Duodenal mucosa (tissue), 2 donors: ENCODE data around the gene ELAC2.

Source experiments
- H3K27ac ChIP-seq: one replicate; pipeline ENCODE4 v1.7.0; 2013; ENCODE audit warnings: low read depth, low read length
- H3K27me3 ChIP-seq, 2 donors: one replicate each; pipeline ENCODE4 v1.7.0; 2013; ENCODE audit warnings: low read length in 2 of 2, control low read depth in 1 of 2; ENCODE audit not compliant: insufficient read depth in 2 of 2, control insufficient read depth in 1 of 2
- H3K36me3 ChIP-seq, 2 donors: one replicate each; pipeline ENCODE4 v1.7.0; 2013; ENCODE audit warnings: low read length in 2 of 2, control low read depth in 1 of 2; ENCODE audit not compliant: insufficient read depth in 2 of 2, control insufficient read depth in 1 of 2
- H3K4me1 ChIP-seq, 2 donors: one replicate each; pipeline ENCODE4 v1.7.0; 2013; ENCODE audit warnings: low read length in 2 of 2, control low read depth in 1 of 2; ENCODE audit not compliant: insufficient read depth in 2 of 2, control insufficient read depth in 1 of 2
- H3K4me3 ChIP-seq, 2 donors: one replicate each; pipeline ENCODE4 v1.7.0; 2013; ENCODE audit warnings: low read length in 2 of 2, low read depth in 1 of 2
- H3K9ac ChIP-seq, 2 donors: one replicate each; pipeline ENCODE4 v1.7.0; 2013; ENCODE audit warnings: low read length in 2 of 2, low read depth in 1 of 2
- H3K9me3 ChIP-seq, 2 donors: one replicate each; pipeline ENCODE4 v1.7.0; 2013; ENCODE audit warnings: low read length in 2 of 2, control low read depth in 1 of 2; ENCODE audit not compliant: control insufficient read depth in 1 of 2

Gene ELAC2

DNA sequence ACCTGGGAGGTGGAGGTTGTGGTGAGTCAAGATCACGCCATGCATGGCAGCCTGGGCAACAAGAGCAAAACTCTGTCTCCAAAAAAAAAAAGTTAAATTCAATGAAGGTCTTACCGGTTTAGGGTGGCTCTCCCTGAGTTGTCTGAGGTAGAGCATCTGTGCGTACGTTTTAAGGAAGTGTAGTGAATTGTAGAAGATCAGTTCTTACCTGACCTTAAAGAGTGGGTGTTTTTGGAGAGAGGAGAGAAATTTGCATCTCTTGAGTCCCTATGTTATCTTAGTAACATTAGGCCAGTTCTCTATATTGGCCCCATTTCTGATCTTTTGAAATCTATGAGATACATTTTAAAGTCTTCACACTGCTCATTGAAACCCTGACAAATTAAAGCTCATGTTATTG, 56.2 kb downstream of the ELAC2 start:
- Histone ChIP-seq H3K4me1 (no peaks in the 10 kb centered on the region), H3K4me3 (no peak overlapping the region), H3K27ac (no peak overlapping the region), H3K9ac (no peak overlapping the region), H3K27me3 (no peaks in the 10 kb centered on the region), H3K9me3 (peaks cover 0 to 12% of the 10 kb centered on the region in 2 donors), H3K36me3 (peaks cover 13 to 25% of the 10 kb centered on the region in 2 donors)

DNA sequence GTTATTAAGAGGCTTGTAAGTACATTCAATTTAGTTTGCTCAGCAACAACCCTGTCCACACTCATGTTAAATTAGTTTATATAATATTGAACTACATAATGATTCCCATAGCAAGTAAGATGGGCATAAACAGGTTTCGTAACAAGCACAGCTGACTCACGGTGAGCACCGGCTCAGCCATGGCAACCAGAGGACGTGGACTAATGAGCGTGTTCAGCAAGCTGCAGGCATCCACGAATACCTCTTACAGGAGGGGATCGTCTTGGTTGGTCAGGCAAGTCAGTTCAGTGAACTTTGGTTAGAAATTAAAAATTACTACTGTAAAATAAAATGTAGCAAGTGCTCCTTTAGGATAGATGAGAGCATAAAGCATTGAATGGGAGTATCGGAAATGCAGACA, 58.4 kb downstream of the ELAC2 start:
- H3K4me3 ChIP-seq, result no peak overlapping the region
- H3K36me3 ChIP-seq, result peaks cover 22 to 40% of the 10 kb centered on the region in 2 donors
- no peaks in the 10 kb centered on the region for H3K4me1 ChIP-seq
- no peak overlapping the region for H3K27ac ChIP-seq
- peaks cover 0 to 16% of the 10 kb centered on the region in 2 donors for H3K9me3 ChIP-seq
- no peaks in the 10 kb centered on the region for H3K27me3 ChIP-seq
- H3K9ac ChIP-seq, result no peak overlapping the region

GRCh38 chr17:12958786-12959185, 59.0 kb downstream of the ELAC2 start:
- Histone ChIP-seq H3K36me3 (peaks cover 22 to 45% of the 10 kb centered on the region in 2 donors), H3K4me1 (no peaks in the 10 kb centered on the region), H3K27me3 (no peaks in the 10 kb centered on the region), H3K9ac (no peak overlapping the region), H3K4me3 (no peak overlapping the region), H3K9me3 (peaks cover 0 to 16% of the 10 kb centered on the region in 2 donors), H3K27ac (no peak overlapping the region)

- H3K9ac ChIP-seq, result no peak overlapping the region
- peaks cover 0 to 16% of the 10 kb centered on the region in 2 donors for H3K9me3 ChIP-seq
- no peak overlapping the region for H3K4me3 ChIP-seq
- H3K4me1 ChIP-seq, result no peaks in the 10 kb centered on the region
- H3K27me3 ChIP-seq, result no peaks in the 10 kb centered on the region
- no peak overlapping the region for H3K27ac ChIP-seq
- peaks cover 26 to 55% of the 10 kb centered on the region in 2 donors for H3K36me3 ChIP-seq
These were observed 62.3 kb downstream of the ELAC2 start for GRCh38 chr17:12955521-12955920.

DNA sequence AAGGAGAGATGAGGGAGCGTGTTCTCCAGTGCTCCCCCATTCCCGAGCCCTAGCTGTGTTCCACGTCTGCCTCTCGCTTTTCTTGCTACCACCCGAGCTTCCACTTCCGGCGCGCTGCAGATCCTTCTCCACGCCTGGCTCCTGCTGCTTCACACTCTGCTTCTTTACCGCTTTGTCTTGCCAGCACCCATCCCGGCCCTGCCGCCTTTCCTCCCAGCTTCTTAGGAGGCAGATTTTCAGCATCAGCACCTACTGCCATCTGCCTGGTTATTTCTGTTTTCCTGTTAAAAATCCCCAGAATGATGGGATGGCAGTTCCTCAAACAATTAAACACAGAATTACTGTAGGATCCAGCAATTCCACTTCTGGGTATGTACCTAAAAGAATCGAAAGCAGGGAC, 64.7 kb downstream of the ELAC2 start:
- Histone ChIP-seq H3K27me3 (no peaks in the 10 kb centered on the region), H3K36me3 (peaks cover 32 to 50% of the 10 kb centered on the region in 2 donors), H3K4me3 (no peak overlapping the region)

DNA sequence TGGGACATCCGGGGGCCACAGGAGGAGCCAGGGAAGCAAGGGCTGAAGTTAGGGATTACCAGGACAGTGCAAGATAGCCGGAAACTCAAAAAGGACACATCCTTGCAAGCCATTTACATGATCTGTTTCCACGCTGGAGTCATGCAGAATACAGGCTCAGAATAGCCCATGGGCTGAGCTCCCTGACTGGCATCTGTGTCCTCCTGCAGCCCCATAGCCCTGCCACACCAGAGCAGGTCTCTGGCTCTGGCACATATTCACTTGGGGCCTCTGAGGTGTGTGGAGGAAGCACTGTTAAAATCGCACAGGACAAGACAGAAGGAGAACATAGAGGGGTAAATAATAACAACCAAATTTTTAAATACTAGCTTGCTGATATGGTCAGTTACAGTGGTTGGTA, 65.8 kb downstream of the ELAC2 start:
- H3K4me3 ChIP-seq, result no peak overlapping the region
- H3K27ac ChIP-seq, result no peak overlapping the region
- peaks cover 0 to 4% of the 10 kb centered on the region in 2 donors for H3K9me3 ChIP-seq
- no peak overlapping the region for H3K9ac ChIP-seq
- peaks cover 23 to 47% of the 10 kb centered on the region in 2 donors for H3K36me3 ChIP-seq
- no peaks in the 10 kb centered on the region for H3K4me1 ChIP-seq
- no peaks in the 10 kb centered on the region for H3K27me3 ChIP-seq

More for the DNA sequence above, 64.7 kb downstream of the ELAC2 start:
- H3K9me3 ChIP-seq, result peaks cover 0 to 15% of the 10 kb centered on the region in 2 donors
- no peaks in the 10 kb centered on the region for H3K4me1 ChIP-seq
- H3K27ac ChIP-seq, result no peak overlapping the region
- no peak overlapping the region for H3K9ac ChIP-seq

DNA sequence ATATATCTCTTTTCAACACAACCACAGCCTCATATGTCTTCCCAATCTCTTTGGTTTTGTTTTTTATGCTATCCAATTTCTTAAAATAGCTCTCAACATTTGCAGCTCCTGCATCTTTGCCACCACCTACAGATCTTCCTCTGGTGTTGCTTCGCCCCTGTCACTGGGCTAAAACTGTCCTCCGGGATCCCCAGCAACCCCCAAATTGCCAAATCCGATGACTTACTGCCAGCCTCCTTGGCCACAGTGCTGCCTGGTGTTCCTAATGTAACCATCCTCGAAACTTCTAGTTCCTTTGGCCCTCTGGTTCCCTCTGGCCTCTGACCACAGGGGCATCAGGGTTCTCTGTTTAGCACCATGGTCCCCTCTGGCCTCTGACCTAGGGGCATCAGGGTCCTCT, 70.8 kb downstream of the ELAC2 start:
- peaks cover 9 to 23% of the 10 kb centered on the region in 2 donors for H3K36me3 ChIP-seq
- no peaks in the 10 kb centered on the region for H3K9me3 ChIP-seq
- no peak overlapping the region for H3K27ac ChIP-seq
- H3K4me3 ChIP-seq, result no peak overlapping the region
- H3K4me1 ChIP-seq, result no peaks in the 10 kb centered on the region
- H3K27me3 ChIP-seq, result no peaks in the 10 kb centered on the region
- H3K9ac ChIP-seq, result no peak overlapping the region
